Stimulated activated CD8-positive, alpha-beta memory T cell treated with anti-CD3 and anti-CD28 coated beads, Interleukin-4, amount 100 ng/mL, for 1 hour (primary cell): ENCODE data around the gene GSTP1.
"Not testable (repeated sequence)": the region's sequence is repeated elsewhere in the genome, so short reads cannot be mapped to it uniquely, and the experiment has no call there.

Source experiments
- DNase-seq, 2 donors: peaks; one replicate each; pipeline ENCODE4 v3.0.0-alpha.2; 2020; ENCODE audit warnings: low read depth in 2 of 2, low spot score in 1 of 2

Gene GSTP1

GRCh38 chr11:67594480-67594879, 10.9 kb downstream of the GSTP1 start:
- DNase-seq, result no peak

GRCh38 chr11:67596753-67597300, 13.2 kb downstream of the GSTP1 start:
- no peak for DNase-seq

GRCh38 chr11:67597458-67597857, 13.8 kb downstream of the GSTP1 start:
- not testable (repeated sequence) for DNase-seq

- not testable (repeated sequence) for DNase-seq
Measured at GRCh38 chr11:67597963-67598362, 14.4 kb downstream of the GSTP1 start.

GRCh38 chr11:67599149-67599548, 15.5 kb downstream of the GSTP1 start:
- no peak for DNase-seq

GRCh38 chr11:67600324-67601029, 16.9 kb downstream of the GSTP1 start:
- DNase-seq, result no peak

GRCh38 chr11:67601098-67601497, 17.5 kb downstream of the GSTP1 start:
- DNase-seq, result no peak

- DNase-seq, result not testable (repeated sequence)
Measured at GRCh38 chr11:67604119-67604518, 20.5 kb downstream of the GSTP1 start.

- no peak for DNase-seq
Measured at GRCh38 chr11:67604815-67605214, 21.2 kb downstream of the GSTP1 start.

GRCh38 chr11:67605231-67606011, 21.8 kb downstream of the GSTP1 start:
- DNase-seq, result no peak

- no peak for DNase-seq
Measured at GRCh38 chr11:67606093-67606491, 22.5 kb downstream of the GSTP1 start.

GRCh38 chr11:67606492-67607295, 23.1 kb downstream of the GSTP1 start, which contains the start of gene NDUFV1:
Gene NDUFV1, plus strand, starts transcription at chr11:67606936. Its CDS starts 69 bp downstream, at chr11:67607005.
- peak; percentile 88 to 92 for DNase-seq

GRCh38 chr11:67607507-67607906, 23.9 kb downstream of the GSTP1 start:
- no peak for DNase-seq

- no peak for DNase-seq
Measured at GRCh38 chr11:67608486-67608885, 24.9 kb downstream of the GSTP1 start.

- DNase-seq, result no peak
Measured at GRCh38 chr11:67609316-67609715, 25.7 kb downstream of the GSTP1 start.

- DNase-seq, result no peak
Measured at GRCh38 chr11:67610302-67610868, 26.8 kb downstream of the GSTP1 start.

GRCh38 chr11:67611165-67611564, 27.6 kb downstream of the GSTP1 start:
- DNase-seq, result no peak

GRCh38 chr11:67611704-67612587, 28.3 kb downstream of the GSTP1 start:
- no peak for DNase-seq

- no peak for DNase-seq
Measured at GRCh38 chr11:67612751-67613150, 29.1 kb downstream of the GSTP1 start.
